Fibroblast of skin of left quadriceps (primary cell): Measurements from ENCODE around the gene ASTN2.

ENCODE experiments used
- DNase-seq, 2 experiments: peaks; one replicate each; pipeline ENCODE4 v3.0.0-alpha.2; 2013; ENCODE audit warnings: low read depth in 2 of 2

ASTN2 gene

GRCh38 chr9:117014061-117014460 is 400.8 kb downstream of the ASTN2 start:
- DNase-seq = no peak

DNA sequence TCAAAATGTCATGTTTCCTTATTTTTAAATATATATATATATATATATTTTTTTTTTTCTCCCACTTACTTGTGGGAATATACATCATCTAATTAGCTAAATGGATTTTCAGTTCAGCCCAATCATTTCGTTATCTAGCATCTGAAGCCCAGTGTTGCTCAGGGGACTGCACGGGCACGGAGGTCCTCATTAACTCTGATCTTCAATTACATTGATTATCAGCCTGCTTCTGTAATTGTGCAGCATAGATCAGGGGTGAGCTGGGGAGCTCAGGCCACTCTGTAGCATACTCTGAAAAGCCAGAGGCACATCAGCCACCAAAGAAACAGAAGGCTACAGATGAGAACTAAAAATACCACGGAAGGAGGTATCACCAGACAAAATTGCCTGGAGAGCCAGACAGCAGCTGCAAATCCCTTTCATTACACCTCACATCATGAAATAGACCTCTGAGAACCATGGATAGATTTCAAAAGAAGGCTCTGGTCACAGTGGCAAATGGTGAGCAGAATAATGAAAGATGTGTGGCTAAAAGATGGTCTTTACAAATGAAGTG is 401.3 kb downstream of the ASTN2 start:
- no peak for DNase-seq

DNA sequence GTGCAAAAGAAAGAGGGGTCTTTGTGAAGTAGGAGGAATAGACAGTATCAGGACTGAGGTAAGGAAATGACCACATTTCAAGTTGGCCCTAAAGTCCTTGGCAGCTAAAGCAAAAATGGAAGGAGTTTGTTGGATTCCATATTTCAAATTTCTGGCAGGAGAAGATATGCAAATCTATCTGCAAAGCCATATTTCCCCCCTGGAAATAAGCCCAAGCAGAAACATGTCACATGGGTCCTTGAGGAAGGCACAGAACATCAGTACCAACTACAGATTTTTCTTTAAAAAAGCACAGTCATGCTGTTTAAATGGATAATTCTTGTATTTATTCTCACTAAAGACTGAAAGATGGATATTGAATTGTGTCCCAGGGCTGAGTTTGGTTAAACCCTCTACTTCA is 404.8 kb downstream of the ASTN2 start:
- DNase-seq = no peak

- no peak for DNase-seq
These were observed 406.0 kb downstream of the ASTN2 start for GRCh38 chr9:117008876-117009275.

DNA sequence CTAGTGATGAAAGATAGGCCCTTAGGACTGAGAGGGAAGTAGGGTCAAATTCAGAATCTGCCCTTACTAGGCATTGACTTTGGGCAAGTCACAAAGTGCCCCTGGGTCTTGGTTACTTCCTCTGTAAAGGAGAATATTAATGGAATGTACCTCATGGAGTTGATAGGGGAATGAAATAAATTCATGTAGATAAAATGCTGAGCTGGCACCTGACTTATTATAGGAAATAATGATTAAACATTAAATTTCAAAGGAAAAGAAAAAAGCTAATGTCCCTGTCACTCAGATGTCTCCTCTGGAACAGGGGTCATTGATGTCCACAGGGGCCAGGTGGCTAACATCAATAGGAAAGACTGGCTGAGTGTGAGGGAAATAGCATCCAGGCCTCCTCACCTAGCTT is 406.4 kb downstream of the ASTN2 start:
- no peak for DNase-seq

- no peak for DNase-seq
These were observed 412.2 kb downstream of the ASTN2 start for GRCh38 chr9:117002686-117003085.

GRCh38 chr9:117000834-117001233 is 414.0 kb downstream of the ASTN2 start:
- no peak for DNase-seq

- no peak for DNase-seq
These were observed 414.6 kb downstream of the ASTN2 start for GRCh38 chr9:117000196-117000723.

- peak in 1 of 2 experiments; percentile 1 for DNase-seq
These were observed 416.6 kb downstream of the ASTN2 start for GRCh38 chr9:116998305-116998704.

GRCh38 chr9:116992865-116993264 is 422.0 kb downstream of the ASTN2 start:
- no peak for DNase-seq

- no peak for DNase-seq
These were observed 423.8 kb downstream of the ASTN2 start for GRCh38 chr9:116991051-116991450.

- DNase-seq = no peak
These were observed 424.3 kb downstream of the ASTN2 start for GRCh38 chr9:116990592-116990991.

- no peak for DNase-seq
These were observed 427.0 kb downstream of the ASTN2 start for GRCh38 chr9:116987721-116988485.

GRCh38 chr9:116986015-116986414 is 428.8 kb downstream of the ASTN2 start:
- no peak for DNase-seq

DNA sequence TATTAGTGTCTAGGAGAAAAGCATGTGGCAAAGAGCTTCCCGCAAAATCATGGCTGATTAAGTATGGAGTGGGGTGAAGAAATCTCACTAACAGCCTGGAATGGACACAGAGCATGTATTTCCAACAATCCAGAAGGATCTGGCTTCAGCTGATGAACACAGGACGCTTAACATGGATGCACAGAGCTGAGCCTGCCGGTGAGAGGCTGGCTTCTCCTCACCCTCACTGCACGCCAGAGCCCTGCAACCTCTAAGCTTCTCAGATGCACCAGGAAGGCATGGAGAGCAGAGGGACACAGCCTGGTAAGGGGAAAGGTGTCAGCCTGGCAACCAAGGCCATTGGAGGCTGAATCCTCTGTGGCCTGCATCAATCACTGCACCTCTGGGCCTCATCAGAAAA is 429.3 kb downstream of the ASTN2 start:
- DNase-seq = no peak

DNA sequence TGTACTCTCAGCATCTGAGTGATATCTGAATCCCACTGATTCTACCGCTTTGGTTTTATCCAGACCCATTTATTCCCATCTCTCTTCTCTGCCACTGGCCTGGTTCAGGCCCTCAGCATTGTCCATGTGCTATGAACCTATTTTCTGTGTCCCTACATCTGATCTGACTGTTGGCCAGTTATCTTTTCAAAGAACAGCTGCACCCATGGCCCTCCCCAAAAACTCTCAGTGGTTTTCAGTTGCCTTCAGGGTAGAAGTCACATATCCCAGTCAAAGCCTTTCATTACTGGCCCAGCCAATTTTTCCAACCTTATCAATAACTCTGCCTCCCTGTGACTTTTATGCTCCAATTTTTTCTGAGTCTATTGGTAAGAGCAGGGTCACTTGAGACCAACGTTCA is 430.7 kb downstream of the ASTN2 start:
- DNase-seq = no peak

DNA sequence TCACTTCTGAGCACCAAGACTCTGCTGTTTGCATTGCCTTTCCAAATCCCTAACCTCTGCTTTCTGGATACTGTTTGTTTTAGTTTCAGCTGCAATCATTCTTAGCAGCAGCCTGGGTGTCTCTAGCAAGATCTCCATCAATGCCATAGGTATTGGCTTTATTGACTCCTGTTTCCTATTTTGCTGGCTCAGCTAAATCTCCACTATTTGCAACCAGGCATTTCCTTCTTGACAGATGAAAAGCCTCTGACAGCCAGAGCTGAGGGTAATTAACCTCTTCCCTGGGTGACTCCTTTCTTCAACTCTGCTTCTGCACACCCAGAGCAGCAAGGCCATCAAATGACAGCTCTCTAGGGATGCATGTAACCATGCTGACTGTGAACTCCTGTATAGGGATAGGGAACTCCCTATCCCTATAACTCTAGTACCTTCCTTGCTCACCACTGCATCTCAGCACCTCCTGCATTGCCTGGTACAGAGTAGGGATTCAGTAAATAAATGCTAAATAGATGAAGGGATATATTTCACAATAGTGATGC is 434.2 kb downstream of the ASTN2 start:
- no peak for DNase-seq

- no peak for DNase-seq
These were observed 435.4 kb downstream of the ASTN2 start for GRCh38 chr9:116979456-116979855.

GRCh38 chr9:116978155-116978554 is 436.7 kb downstream of the ASTN2 start:
- no peak for DNase-seq

GRCh38 chr9:116975126-116975525 is 439.7 kb downstream of the ASTN2 start:
- no peak for DNase-seq

DNA sequence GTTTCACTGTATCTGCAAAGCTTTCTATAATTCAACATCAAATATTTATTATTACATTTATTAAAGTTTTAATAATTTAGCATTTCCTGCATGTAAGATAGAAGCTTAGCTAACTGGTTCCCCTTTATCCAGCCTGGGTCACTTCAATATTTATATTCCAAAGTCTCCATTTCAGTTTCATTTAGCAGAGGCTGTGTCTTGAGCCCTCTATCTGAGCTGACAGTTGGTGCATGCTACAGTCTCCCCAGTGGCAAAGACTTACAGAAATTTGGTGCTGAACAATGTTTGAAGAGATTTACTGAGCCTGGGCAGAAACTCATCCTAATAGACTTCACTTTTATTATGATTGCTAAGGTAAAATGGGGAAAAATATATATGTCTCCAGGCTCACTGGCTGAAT is 448.7 kb downstream of the ASTN2 start:
- DNase-seq = no peak

DNA sequence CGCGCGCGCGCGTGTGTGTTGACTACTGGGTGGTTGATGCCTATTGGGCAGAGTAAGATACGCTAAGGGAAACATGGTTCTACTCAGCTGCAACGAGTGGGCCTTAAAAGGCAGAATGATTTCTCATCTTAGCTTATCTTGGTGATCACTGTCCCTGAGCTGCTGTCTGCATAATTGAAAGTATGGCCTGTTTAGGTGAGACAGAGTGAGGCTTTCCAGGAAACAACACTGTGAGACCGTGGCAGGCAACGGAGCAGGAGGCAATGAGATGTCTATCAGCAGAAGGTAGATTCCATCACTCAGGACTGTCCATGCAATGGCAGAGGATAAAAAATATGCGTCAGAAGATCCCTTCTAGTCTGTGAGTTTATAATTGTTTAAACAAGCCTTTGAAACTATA is 450.6 kb downstream of the ASTN2 start:
- no peak for DNase-seq

DNA sequence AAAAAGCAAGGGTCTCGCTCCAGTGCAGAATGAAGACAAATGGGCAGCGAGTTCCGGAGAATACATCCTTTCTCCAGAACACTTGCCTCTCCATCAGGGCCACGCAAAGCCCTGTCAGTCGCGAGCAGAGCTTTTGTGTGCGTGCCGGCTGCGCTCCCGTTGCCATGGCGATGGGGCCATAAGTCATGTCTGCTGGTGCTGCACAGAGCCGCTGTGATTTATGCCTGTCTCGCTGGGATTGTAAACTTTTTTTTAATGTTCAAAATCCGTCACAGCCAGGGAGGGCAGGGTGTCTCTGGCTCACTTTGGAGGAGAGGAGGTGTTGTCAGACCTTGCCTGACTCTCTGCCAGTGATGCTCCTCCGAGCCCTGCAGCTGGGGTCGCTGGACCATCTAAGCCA is 455.0 kb downstream of the ASTN2 start:
- peak in 1 of 2 experiments; percentile 4 for DNase-seq
